Measurements from ENCODE around the gene ZFYVE1.
"Not testable (repeated sequence)": the region's sequence is repeated elsewhere in the genome, so short reads cannot be mapped to it uniquely, and the experiment has no call there.

Gene ZFYVE1

GRCh38 chr14:73026845-73027542 lies at the start of gene ZFYVE1:
Gene ZFYVE1, minus strand, starts transcription at chr14:73027106. Its CDS starts 2,598 bp downstream, at chr14:73024508.
- no peaks in the 10 kb centered on the region for H3K27me3 ChIP-seq (ENCODE audit: control insufficient read depth, insufficient read depth, low read length)
- H3K4me1 ChIP-seq (ENCODE audit: control insufficient read depth, low read depth, low read length): peaks cover 15% of the 10 kb centered on the region
- no peak within 1 kb of the TSS for H3K27ac ChIP-seq (ENCODE audit: low read length)
- no peaks in the 10 kb centered on the region for H3K9me3 ChIP-seq (ENCODE audit: control insufficient read depth, low read depth, low read length)
- H3K4me3 ChIP-seq (ENCODE audit: low read length): peak within 1 kb of the TSS; percentile 84
- H3K36me3 ChIP-seq (ENCODE audit: control insufficient read depth, low read depth, low read length): peaks cover 8% of the 10 kb centered on the region
- H3K9ac ChIP-seq (ENCODE audit: low read length): peak within 1 kb of the TSS; percentile 75

GRCh38 chr14:73069585-73069984 lies 42.7 kb upstream of the ZFYVE1 start:
- Histone ChIP-seq H3K9me3 (ENCODE audit: control insufficient read depth, low read depth, low read length) (no peaks in the 10 kb centered on the region), H3K36me3 (ENCODE audit: control insufficient read depth, low read depth, low read length) (peaks cover 42% of the 10 kb centered on the region), H3K4me3 (ENCODE audit: low read length) (no peak overlapping the region)

GRCh38 chr14:73058922-73059673 lies 32.2 kb upstream of the ZFYVE1 start:
- Histone ChIP-seq H3K27me3 (ENCODE audit: control insufficient read depth, insufficient read depth, low read length) (no peaks in the 10 kb centered on the region), H3K4me3 (ENCODE audit: low read length) (peak overlapping the region; percentile 76), H3K36me3 (ENCODE audit: control insufficient read depth, low read depth, low read length) (peaks cover 22% of the 10 kb centered on the region), H3K9me3 (ENCODE audit: control insufficient read depth, low read depth, low read length) (no peaks in the 10 kb centered on the region), H3K4me1 (ENCODE audit: control insufficient read depth, low read depth, low read length) (peaks cover 9% of the 10 kb centered on the region), H3K9ac (ENCODE audit: low read length) (peak overlapping the region; percentile 97), H3K27ac (ENCODE audit: low read length) (peak overlapping the region; percentile 96)

More at GRCh38 chr14:73069585-73069984, 42.7 kb upstream of the ZFYVE1 start:
- Histone ChIP-seq H3K27ac (ENCODE audit: low read length) (no peak overlapping the region), H3K4me1 (ENCODE audit: control insufficient read depth, low read depth, low read length) (peaks cover 6% of the 10 kb centered on the region), H3K9ac (ENCODE audit: low read length) (no peak overlapping the region), H3K27me3 (ENCODE audit: control insufficient read depth, insufficient read depth, low read length) (no peaks in the 10 kb centered on the region)

GRCh38 chr14:73058224-73058921 lies 31.5 kb upstream of the ZFYVE1 start, which contains the start of gene RBM25:
Gene RBM25, plus strand, starts transcription at chr14:73058534. Its CDS starts 13,108 bp downstream, at chr14:73071642.
- Histone ChIP-seq H3K36me3 (ENCODE audit: control insufficient read depth, low read depth, low read length) (peaks cover 16% of the 10 kb centered on the region), H3K27me3 (ENCODE audit: control insufficient read depth, insufficient read depth, low read length) (no peaks in the 10 kb centered on the region), H3K4me1 (ENCODE audit: control insufficient read depth, low read depth, low read length) (peaks cover 9% of the 10 kb centered on the region), H3K27ac (ENCODE audit: low read length) (peak within 1 kb of the TSS; percentile 96), H3K4me3 (ENCODE audit: low read length) (peak within 1 kb of the TSS; percentile 76), H3K9ac (ENCODE audit: low read length) (peak within 1 kb of the TSS; percentile 97), H3K9me3 (ENCODE audit: control insufficient read depth, low read depth, low read length) (no peaks in the 10 kb centered on the region)

GRCh38 chr14:73057944-73058223 lies 31.0 kb upstream of the ZFYVE1 start:
- no peaks in the 10 kb centered on the region for H3K27me3 ChIP-seq (ENCODE audit: control insufficient read depth, insufficient read depth, low read length)
- peaks cover 9% of the 10 kb centered on the region for H3K4me1 ChIP-seq (ENCODE audit: control insufficient read depth, low read depth, low read length)
- peak overlapping the region; percentile 96 for H3K27ac ChIP-seq (ENCODE audit: low read length)
- no peaks in the 10 kb centered on the region for H3K9me3 ChIP-seq (ENCODE audit: control insufficient read depth, low read depth, low read length)
- H3K9ac ChIP-seq (ENCODE audit: low read length): peak overlapping the region; percentile 97
- peaks cover 15% of the 10 kb centered on the region for H3K36me3 ChIP-seq (ENCODE audit: control insufficient read depth, low read depth, low read length)
- peak overlapping the region; percentile 76 for H3K4me3 ChIP-seq (ENCODE audit: low read length)

GRCh38 chr14:73055251-73055650 lies 28.3 kb upstream of the ZFYVE1 start:
- H3K9me3 ChIP-seq (ENCODE audit: control insufficient read depth, low read depth, low read length): no peaks in the 10 kb centered on the region
- H3K4me1 ChIP-seq (ENCODE audit: control insufficient read depth, low read depth, low read length): peaks cover 2% of the 10 kb centered on the region
- no peak overlapping the region for H3K27ac ChIP-seq (ENCODE audit: low read length)
- no peak overlapping the region for H3K9ac ChIP-seq (ENCODE audit: low read length)
- no peaks in the 10 kb centered on the region for H3K27me3 ChIP-seq (ENCODE audit: control insufficient read depth, insufficient read depth, low read length)
- no peak overlapping the region for H3K4me3 ChIP-seq (ENCODE audit: low read length)
- peaks cover under 1% of the 10 kb centered on the region for H3K36me3 ChIP-seq (ENCODE audit: control insufficient read depth, low read depth, low read length)

- no peak overlapping the region for H3K9ac ChIP-seq (ENCODE audit: low read length)
- H3K27me3 ChIP-seq (ENCODE audit: control insufficient read depth, insufficient read depth, low read length): no peaks in the 10 kb centered on the region
- H3K27ac ChIP-seq (ENCODE audit: low read length): no peak overlapping the region
- no peak overlapping the region for H3K4me3 ChIP-seq (ENCODE audit: low read length)
- H3K9me3 ChIP-seq (ENCODE audit: control insufficient read depth, low read depth, low read length): no peaks in the 10 kb centered on the region
- H3K36me3 ChIP-seq (ENCODE audit: control insufficient read depth, low read depth, low read length): no peaks in the 10 kb centered on the region
- H3K4me1 ChIP-seq (ENCODE audit: control insufficient read depth, low read depth, low read length): no peaks in the 10 kb centered on the region
Measured at GRCh38 chr14:73049428-73049827, 22.5 kb upstream of the ZFYVE1 start.

GRCh38 chr14:73047808-73048207 lies 20.9 kb upstream of the ZFYVE1 start:
- H3K36me3 ChIP-seq (ENCODE audit: control insufficient read depth, low read depth, low read length): no peaks in the 10 kb centered on the region
- no peak overlapping the region for H3K27ac ChIP-seq (ENCODE audit: low read length)
- no peak overlapping the region for H3K9ac ChIP-seq (ENCODE audit: low read length)
- H3K27me3 ChIP-seq (ENCODE audit: control insufficient read depth, insufficient read depth, low read length): no peaks in the 10 kb centered on the region
- no peaks in the 10 kb centered on the region for H3K9me3 ChIP-seq (ENCODE audit: control insufficient read depth, low read depth, low read length)
- no peak overlapping the region for H3K4me3 ChIP-seq (ENCODE audit: low read length)
- H3K4me1 ChIP-seq (ENCODE audit: control insufficient read depth, low read depth, low read length): no peaks in the 10 kb centered on the region

- H3K27ac ChIP-seq (ENCODE audit: low read length): not testable (repeated sequence)
Measured at GRCh38 chr14:73036706-73037450, 10.0 kb upstream of the ZFYVE1 start.

GRCh38 chr14:73027984-73028383 lies 1.1 kb upstream of the ZFYVE1 start:
- Histone ChIP-seq H3K36me3 (ENCODE audit: control insufficient read depth, low read depth, low read length) (peaks cover 4% of the 10 kb centered on the region), H3K27me3 (ENCODE audit: control insufficient read depth, insufficient read depth, low read length) (no peaks in the 10 kb centered on the region), H3K4me1 (ENCODE audit: control insufficient read depth, low read depth, low read length) (peaks cover 15% of the 10 kb centered on the region), H3K9ac (ENCODE audit: low read length) (no peak overlapping the region), H3K9me3 (ENCODE audit: control insufficient read depth, low read depth, low read length) (no peaks in the 10 kb centered on the region), H3K4me3 (ENCODE audit: low read length) (no peak overlapping the region), H3K27ac (ENCODE audit: low read length) (no peak overlapping the region)

More at GRCh38 chr14:73036706-73037450, 10.0 kb upstream of the ZFYVE1 start:
- H3K4me3 ChIP-seq (ENCODE audit: low read length); H3K4me1 ChIP-seq (ENCODE audit: control insufficient read depth, low read depth, low read length); H3K36me3 ChIP-seq (ENCODE audit: control insufficient read depth, low read depth, low read length); H3K27me3 ChIP-seq (ENCODE audit: control insufficient read depth, insufficient read depth, low read length); H3K9me3 ChIP-seq (ENCODE audit: control insufficient read depth, low read depth, low read length); H3K9ac ChIP-seq (ENCODE audit: low read length): not testable (repeated sequence)

- Histone ChIP-seq H3K27ac (ENCODE audit: low read length) (no peak overlapping the region), H3K4me3 (ENCODE audit: low read length) (peak overlapping the region; percentile 84), H3K9ac (ENCODE audit: low read length) (peak overlapping the region; percentile 10), H3K27me3 (ENCODE audit: control insufficient read depth, insufficient read depth, low read length) (no peaks in the 10 kb centered on the region), H3K36me3 (ENCODE audit: control insufficient read depth, low read depth, low read length) (peaks cover 4% of the 10 kb centered on the region), H3K4me1 (ENCODE audit: control insufficient read depth, low read depth, low read length) (peaks cover 15% of the 10 kb centered on the region), H3K9me3 (ENCODE audit: control insufficient read depth, low read depth, low read length) (no peaks in the 10 kb centered on the region)
Measured at GRCh38 chr14:73027546-73027945, 640 bp upstream of the ZFYVE1 start.

Measured in iPS-18a (cell line).